OCI-LY1 (cell line): ENCODE results near the gene DEPDC5.

ENCODE experiments used
- CTCF ChIP-seq: fragments of 200-600 bp; sonication (generic), shearing (Covaris generic); IDR thresholded peaks from 2 replicates; pipeline ENCODE4 v1.5.1; 2017; ENCODE audit warnings: mild to moderate bottlenecking, antibody characterized with exemption, low read length, moderate library complexity, mixed read lengths
- EZH2 ChIP-seq: fragments of 200-600 bp; sonication (generic), shearing (Covaris generic); IDR thresholded peaks from 2 replicates; pipeline ENCODE4 v1.8.0; 2017; ENCODE audit warnings: borderline replicate concordance, mixed run types, mild to moderate bottlenecking, antibody characterized with exemption, low read length, moderate library complexity, mixed read lengths

GRCh38 chr22:31829505-31829904, 75.7 kb downstream of the DEPDC5 start:
- TF ChIP-seq CTCF (no peak), EZH2 (no peak)
